Right lobe of liver (tissue), 6 donors: Measurements from ENCODE around the gene ATP8B2. TPM values are rescaled to one million over a fixed set of nuclear protein-coding genes. Genes with fewer than 3 reads are reported as not detected.

Experiments
- ATAC-seq, 4 donors: fragments of 200-7000 bp; cut with Tn5 transposase; one replicate each; pipeline ENCODE4 v1.9.1; 2020; ENCODE audit warnings: mild to moderate bottlenecking in 4 of 4, moderate library complexity in 4 of 4
- DNase-seq, 3 donors: peaks; one replicate each; pipeline ENCODE4 v3.0.0-alpha.2; 2020
- H3K27ac ChIP-seq, 3 donors: fragments of 200-600 bp; one replicate each; pipeline ENCODE4 v1.8.0; 2022
- H3K27me3 ChIP-seq, 2 donors: fragments of 200-600 bp; one replicate each; pipeline ENCODE4 v1.8.0; 2022
- H3K36me3 ChIP-seq, 4 donors: fragments of 200-600 bp; sonication (generic) in 1 of 4; one replicate each; pipeline versions ENCODE4 v1.5.1 to v1.8.0; 2017 to 2022; ENCODE audit warnings: control low read depth in 1 of 4
- H3K4me1 ChIP-seq, 4 donors: fragments of 200-600 bp; sonication (generic) in 1 of 4; one replicate each; pipeline versions ENCODE4 v1.5.1 to v1.8.0; 2017 to 2022; ENCODE audit warnings: control low read depth in 1 of 4
- H3K4me3 ChIP-seq, 3 donors: fragments of 200-600 bp; one replicate each; pipeline ENCODE4 v1.8.0; 2022
- H3K9me3 ChIP-seq, 4 donors: fragments of 200-600 bp; sonication (generic) in 1 of 4; one replicate each; pipeline versions ENCODE4 v1.5.1 to v1.8.0; 2017 to 2022; ENCODE audit warnings: control low read depth in 1 of 4
- CTCF ChIP-seq, 4 donors: fragments of 200-600 bp in 3 of 4; fragments of 450-650 bp in 1 of 4; IDR thresholded peaks; one replicate each; pipeline versions ENCODE4 v1.5.1 to v1.8.0; 2016 to 2022; ENCODE audit warnings: antibody characterized with exemption in 4 of 4, mild to moderate bottlenecking in 2 of 4
- POLR2A ChIP-seq: fragments of 450-650 bp; IDR thresholded peaks from one replicate; pipeline ENCODE4 v1.6.1; 2017; ENCODE audit warnings: antibody characterized with exemption, mild to moderate bottlenecking
- WGBS: methylation state at CpG from one replicate; pipeline ENCODE4 v1.1.6; 2018; ENCODE audit warnings: low coverage, low lambda C conversion rate; ENCODE audit not compliant: insufficient coverage; ENCODE audit errors: missing lambda C conversion rate; 5-methylcytosine and 5-hydroxymethylcytosine counted together
- intact Hi-C, 2 donors: fragments of 100-400 bp; cut with DNase I; formaldehyde crosslinking; loops; one replicate each; pipeline versions ENCODE4 v1.11.2 to v1.14.1; 2022
- total RNA-seq, 6 experiments: library from RNA; depleted of rRNA in 2 of 6; stranded (reverse); fragments of >200 nt in 2 of 6; fragmentation: NEBNext Ultra II Directional in 3 of 6; extraction: Animal tissue kit (Norgen Biotek cat#: 25700) in 3 of 6; gene quantifications; one replicate each; pipeline versions ENCODE4 v1.1.0 to v1.2.4, GENCODE V29; 2016 to 2023
- donor health status: DM: no; HTN: yes; CAD: no.
- donor health status: DM: no; HTN: no; CAD: no.
- donor health status: DM: no; HTN: no; CAD: no.
- donor health status: DM: no; HTN: yes; CAD: no.
- donor health status: DM: no; HTN: yes; CAD: no.

ATP8B2 gene
- total RNA-seq, 6 experiments from 2014 or later, result 1.9 to 8.2 (median 3.2) TPM

DNA sequence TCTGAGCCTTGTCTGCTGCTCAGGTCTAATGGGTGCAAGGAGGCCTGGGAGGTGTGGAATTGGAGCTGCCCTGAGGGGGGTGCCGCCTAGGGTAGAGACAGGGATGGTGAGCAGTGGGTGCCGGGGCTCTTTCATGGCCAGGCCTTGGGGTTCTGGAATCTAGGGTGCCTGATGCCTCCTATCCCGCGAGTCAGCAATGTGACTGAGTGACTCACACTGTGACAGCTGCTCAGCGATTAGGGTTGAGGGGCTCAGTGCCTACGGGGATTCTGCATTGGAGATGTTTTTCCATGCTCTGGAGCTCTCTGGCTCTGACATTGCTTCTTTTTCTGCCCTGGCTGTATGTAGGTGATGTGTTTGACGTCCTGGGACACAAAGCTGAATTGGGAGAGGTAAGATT is 16.8 kb downstream of the ATP8B2 start:
- no peaks in the 10 kb centered on the region for H3K36me3 ChIP-seq
- no peaks in the 10 kb centered on the region for H3K4me1 ChIP-seq
- H3K27ac ChIP-seq, result no peak overlapping the region
- H3K9me3 ChIP-seq, result no peaks in the 10 kb centered on the region
- DNase-seq (no peak), ATAC-seq (no peak)
- WGBS, result 78% methylated on average over 4 of the region's 7 CpGs
- TF ChIP-seq CTCF (IDR thresholded peaks at IDR 0.05), result no peak
- TF ChIP-seq POLR2A, result no peak
- H3K27me3 ChIP-seq, result no peaks in the 10 kb centered on the region
- no peak overlapping the region for H3K4me3 ChIP-seq
- intact Hi-C loops, result no loop called here

GRCh38 chr1:154342836-154343472 is 17.6 kb downstream of the ATP8B2 start:
- DNase-seq (no peak), ATAC-seq (peak; percentile 48 to 69 (median 56))
- no peaks in the 10 kb centered on the region for H3K4me1 ChIP-seq
- H3K27me3 ChIP-seq, result no peaks in the 10 kb centered on the region
- intact Hi-C loops, result no loop called here
- TF ChIP-seq CTCF (IDR thresholded peaks at IDR 0.05) (no peak), POLR2A (no peak)
- no peaks in the 10 kb centered on the region for H3K36me3 ChIP-seq
- 78% methylated on average over 12 of the region's 21 CpGs for WGBS
- no peak overlapping the region for H3K27ac ChIP-seq
- H3K4me3 ChIP-seq, result no peak overlapping the region
- H3K9me3 ChIP-seq, result no peaks in the 10 kb centered on the region

GRCh38 chr1:154344977-154345837 is 19.9 kb downstream of the ATP8B2 start:
- Histone ChIP-seq H3K9me3 (no peaks in the 10 kb centered on the region), H3K4me3 (no peak overlapping the region), H3K36me3 (no peaks in the 10 kb centered on the region), H3K27me3 (no peaks in the 10 kb centered on the region), H3K4me1 (no peaks in the 10 kb centered on the region), H3K27ac (no peak overlapping the region)
- WGBS, result 87% methylated on average over 3 of the region's 12 CpGs
- ATAC-seq (no peak), DNase-seq (no peak)
- TF ChIP-seq POLR2A (no peak), CTCF (IDR thresholded peaks at IDR 0.05) (peak; percentile 25 to 53 (median 34))
- intact Hi-C loops, result no loop called here

DNA sequence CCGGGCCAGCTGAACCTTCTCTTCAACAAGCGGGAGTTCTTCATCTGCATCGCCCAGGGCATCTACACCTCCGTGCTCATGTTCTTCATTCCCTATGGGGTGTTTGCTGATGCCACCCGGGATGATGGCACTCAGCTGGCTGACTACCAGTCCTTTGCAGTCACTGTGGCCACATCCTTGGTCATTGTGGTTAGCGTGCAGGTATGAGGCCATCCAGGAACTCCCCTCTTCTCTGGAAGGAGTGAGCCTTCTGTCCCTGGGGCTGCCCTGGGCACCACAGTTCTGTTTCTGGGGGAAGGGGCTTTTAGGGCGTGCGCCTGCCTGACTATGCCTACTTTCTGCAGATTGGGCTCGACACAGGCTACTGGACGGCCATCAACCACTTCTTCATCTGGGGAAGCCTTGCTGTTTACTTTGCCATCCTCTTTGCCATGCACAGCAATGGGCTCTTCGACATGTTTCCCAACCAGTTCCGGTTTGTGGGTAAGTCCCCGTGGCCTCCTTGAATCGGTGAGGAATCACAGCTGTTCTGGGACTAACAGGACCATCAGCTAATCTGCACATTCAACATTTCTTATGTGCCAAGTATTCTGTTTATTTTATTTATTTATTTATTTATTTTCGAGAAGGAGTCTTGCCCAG is 21.1 kb downstream of the ATP8B2 start:
- peaks cover 0 to under 1% (median 0%) of the 10 kb centered on the region in 4 donors for H3K4me1 ChIP-seq
- TF ChIP-seq CTCF (IDR thresholded peaks at IDR 0.05) (no peak), POLR2A (no peak)
- H3K27me3 ChIP-seq, result no peaks in the 10 kb centered on the region
- H3K36me3 ChIP-seq, result no peaks in the 10 kb centered on the region
- no peak for ATAC-seq
- H3K9me3 ChIP-seq, result no peaks in the 10 kb centered on the region
- DNase-seq, result no peak
- H3K4me3 ChIP-seq, result no peak overlapping the region
- no peak overlapping the region for H3K27ac ChIP-seq
- intact Hi-C loops, result no loop called here
- 84% methylated on average over 5 of the region's 15 CpGs for WGBS
